KBM-7 (cell line): ENCODE data around the gene HNRNPA2B1.
A peak's percentile ranks its signal among the peaks of the same experiment; 100 is the strongest.
"Not testable (repeated sequence)": the region's sequence is repeated elsewhere in the genome, so short reads cannot be mapped to it uniquely, and the experiment has no call there.

ENCODE experiments used
- DNase-seq: peaks from one replicate; pipeline ENCODE4 v3.0.0-alpha.2; 2015
- in situ Hi-C: fragments of 300-500 bp; cut with MboI; formaldehyde crosslinking; loops from 2 replicates; pipeline ENCODE4 v1.14.3; 2020; ENCODE audit warnings: low sequenced_read_pairs, low pct_unique_long_range_greater_than_20kb, mixed read lengths

HNRNPA2B1 gene

DNA sequence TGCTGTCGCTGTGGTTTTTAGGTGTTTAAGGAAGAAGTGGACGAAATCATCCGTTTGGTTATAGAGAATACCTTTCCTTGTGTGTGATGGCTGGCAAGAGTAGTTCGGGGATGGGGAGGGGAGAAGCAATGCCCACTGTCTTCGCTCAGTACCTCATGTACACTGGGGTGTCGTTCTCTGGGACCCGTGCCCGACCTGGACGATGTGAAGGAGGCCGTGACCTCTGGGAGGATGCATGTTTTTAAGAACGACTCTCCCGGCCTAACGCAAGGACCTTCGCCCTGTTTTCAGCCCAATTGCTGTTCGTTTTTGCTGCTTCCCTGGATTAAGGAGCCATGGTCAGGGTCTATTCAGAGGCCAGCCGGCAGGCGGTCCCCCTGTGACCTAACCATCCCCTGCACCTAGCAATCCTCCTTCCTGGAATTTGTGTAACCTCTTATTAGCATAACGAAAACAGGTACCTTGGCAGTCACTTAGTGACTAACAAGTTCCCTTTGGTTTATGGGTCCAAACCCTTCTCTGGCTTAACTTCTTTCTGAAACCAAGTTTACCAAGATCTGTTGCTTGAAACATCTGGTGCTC, 47.2 kb downstream of the HNRNPA2B1 start:
- in situ Hi-C loops = no loop called here
- DNase-seq = peak; percentile 35

GRCh38 chr7:26152782-26153240, 47.7 kb downstream of the HNRNPA2B1 start:
- in situ Hi-C loops, DNase-seq: not testable (repeated sequence)

DNA sequence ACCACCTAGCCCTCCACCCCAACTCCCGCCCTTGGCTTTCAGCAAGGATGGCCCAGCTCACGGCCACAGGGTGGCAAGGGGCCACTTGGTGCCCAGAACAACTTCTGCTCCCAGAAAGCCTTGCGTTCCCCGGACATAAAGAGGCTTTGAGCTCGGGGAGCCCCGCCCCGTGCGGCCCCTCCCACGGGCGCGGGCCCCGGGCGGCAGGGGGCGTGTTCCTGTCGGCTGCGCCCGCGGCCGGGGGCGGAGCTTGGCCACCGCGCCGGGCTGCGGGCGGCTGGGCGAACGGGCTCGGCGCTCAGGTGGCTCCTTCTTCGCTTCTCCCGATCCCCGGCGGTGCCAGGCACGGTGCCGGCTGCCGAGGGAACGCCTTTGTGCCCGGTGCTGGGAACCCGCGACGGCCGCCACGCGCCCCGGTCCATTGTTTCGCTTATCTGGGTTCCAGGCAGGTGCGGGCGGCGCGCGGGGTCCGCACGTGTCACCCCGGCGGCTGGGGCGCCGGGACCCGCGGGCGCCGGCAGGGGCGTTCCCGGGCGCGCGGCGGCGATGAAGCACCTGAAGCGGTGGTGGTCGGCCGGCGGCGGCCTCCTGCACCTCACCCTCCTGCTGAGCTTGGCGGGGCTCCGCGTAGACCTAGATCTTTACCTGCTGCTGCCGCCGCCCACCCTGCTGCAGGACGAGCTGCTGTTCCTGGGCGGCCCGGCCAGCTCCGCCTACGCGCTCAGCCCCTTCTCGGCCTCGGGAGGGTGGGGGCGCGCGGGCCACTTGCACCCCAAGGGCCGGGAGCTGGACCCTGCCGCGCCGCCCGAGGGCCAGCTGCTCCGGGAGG, 48.4 kb downstream of the HNRNPA2B1 start, which contains the start of gene NFE2L3:
NFE2L3 (plus strand) TSS at position 246 of the 829 bp plus-strand sequence; CDS start at position 547, 301 bp downstream.
- peak; percentile 85 for DNase-seq

DNA sequence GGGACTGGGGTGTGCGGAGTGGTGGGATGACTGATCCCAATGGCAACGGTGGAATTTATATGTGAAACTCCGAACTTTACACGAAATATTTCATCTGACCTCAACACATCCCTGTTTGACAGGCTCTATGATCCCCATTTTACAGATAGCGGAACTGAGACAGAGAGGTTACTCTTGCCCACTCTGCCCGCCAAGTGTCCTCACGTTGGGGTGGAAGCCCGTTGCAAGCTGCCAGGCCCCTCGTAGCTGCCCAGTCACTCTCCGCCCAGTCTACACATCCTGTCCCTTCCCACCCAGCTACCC, 48.9 kb downstream of the HNRNPA2B1 start:
- no peak for DNase-seq
- in situ Hi-C loops = no loop called here

More for the DNA sequence above, 48.4 kb downstream of the HNRNPA2B1 start, which contains the start of gene NFE2L3:
- in situ Hi-C loops = no loop called here

DNA sequence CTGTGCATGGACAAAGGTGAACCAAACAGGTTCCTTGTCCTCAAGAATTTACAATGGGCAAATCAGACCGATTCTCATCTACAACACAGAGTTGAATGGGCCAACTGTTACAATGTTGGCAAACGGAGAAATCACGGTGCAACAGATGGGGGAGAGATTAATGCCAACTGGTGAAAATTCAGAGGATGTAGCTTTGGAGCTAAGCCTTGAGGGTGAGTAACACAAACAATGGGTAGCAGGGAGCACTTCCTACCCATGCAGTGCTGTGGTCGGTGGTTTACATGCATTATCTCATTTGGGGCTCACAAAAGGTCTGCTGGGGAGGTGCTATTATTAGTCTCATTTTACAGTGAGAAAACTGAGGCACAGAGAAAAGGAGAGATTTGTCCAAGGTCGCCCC, 49.5 kb downstream of the HNRNPA2B1 start:
- DNase-seq = no peak

DNA sequence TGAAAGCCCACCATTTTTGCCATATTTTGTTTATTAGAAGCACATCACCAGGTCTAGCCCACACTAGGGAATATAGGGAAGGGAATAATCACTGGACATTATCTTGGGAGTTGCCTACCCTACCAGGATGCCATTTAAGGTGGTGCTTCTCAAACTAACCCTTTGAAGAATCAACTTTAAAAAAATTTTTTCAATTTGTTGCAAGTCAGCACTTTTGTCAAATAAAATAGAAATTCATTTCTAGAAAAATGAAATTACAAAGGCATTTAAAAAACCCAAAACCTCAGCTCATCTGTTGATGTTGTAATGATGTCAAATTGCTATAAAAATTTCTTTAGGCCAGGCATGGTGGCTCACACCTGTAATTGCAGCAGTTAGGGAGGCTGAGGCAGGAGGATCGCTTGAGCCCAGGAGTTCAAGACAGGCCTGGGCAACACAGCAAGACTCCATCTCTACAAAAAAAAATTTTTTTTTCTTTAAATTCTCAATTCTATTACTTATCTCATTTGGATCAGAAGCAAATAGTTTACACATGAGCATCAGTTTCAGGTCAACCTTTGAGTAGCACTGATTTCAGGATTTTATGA, 51.1 kb downstream of the HNRNPA2B1 start:
- in situ Hi-C loops = no loop called here

More for the DNA sequence above, 49.5 kb downstream of the HNRNPA2B1 start:
- in situ Hi-C loops = no loop called here

DNA sequence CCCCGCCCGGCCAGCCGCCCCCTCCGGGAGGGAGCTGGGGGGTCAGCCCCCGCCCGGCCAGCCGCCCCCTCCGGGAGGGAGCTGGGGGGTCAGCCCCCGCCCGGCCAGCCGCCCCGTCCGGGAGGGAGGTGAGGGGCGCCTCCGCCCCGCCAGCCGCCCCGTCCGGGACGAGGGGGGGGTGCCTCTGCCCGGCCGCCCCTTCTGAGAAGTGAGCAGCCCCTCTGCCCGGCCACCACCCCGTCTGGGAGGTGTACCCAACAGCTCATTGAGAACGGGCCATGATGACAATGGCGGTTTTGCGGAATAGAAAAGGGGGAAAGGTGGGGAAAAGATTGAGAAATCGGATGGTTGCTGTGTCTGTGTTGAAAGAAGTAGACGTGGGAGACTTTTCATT, 52.2 kb downstream of the HNRNPA2B1 start:
- DNase-seq, in situ Hi-C loops: not testable (repeated sequence)

More for the DNA sequence above, 51.1 kb downstream of the HNRNPA2B1 start:
- no peak for DNase-seq

GRCh38 chr7:26147646-26148306, 52.8 kb downstream of the HNRNPA2B1 start:
- in situ Hi-C loops, DNase-seq: not testable (repeated sequence)

DNA sequence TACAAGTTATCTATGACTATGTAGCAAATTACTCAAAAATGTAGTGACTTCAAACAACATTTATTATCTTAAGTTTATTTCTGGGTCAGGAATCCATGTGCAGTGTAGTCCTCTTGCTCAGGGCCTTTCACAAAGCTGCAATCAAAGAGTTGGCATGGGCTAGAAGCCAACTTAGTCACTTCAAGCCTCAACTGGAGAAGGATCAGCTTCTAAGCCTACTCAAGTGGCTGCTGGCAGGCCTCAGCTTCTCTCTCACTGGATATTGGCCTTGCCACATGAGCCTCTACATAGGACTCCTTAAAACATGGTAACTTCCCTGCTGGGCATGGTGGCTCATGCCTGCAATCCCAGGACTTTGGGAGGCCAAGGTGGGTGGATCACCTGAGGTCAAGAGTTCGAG, 53.5 kb downstream of the HNRNPA2B1 start:
- in situ Hi-C loops = no loop called here

DNA sequence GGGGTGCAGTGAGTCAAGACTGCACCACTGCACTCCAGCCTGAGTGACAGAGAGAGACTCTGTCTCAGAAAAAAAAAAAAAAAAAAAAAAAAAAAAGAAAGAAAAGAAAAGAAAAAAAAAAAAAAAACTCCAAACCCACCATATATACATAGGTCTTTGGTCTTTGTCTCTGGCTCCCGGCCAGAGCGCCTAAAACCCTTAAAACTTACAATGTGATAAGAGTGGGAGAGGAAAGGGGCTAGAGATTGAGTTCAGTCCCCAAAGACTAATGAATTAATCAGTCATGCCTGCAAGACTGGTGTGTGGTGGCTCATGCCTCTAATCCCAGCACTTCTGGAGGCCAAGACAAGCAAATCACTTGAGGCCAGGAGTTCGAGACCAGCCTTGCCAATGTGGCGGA, 55.3 kb downstream of the HNRNPA2B1 start:
- DNase-seq = no peak

More for the DNA sequence above, 53.5 kb downstream of the HNRNPA2B1 start:
- no peak for DNase-seq

GRCh38 chr7:26144184-26145080, 56.1 kb downstream of the HNRNPA2B1 start:
- DNase-seq = no peak
- in situ Hi-C loops = no loop called here

More for the DNA sequence above, 55.3 kb downstream of the HNRNPA2B1 start:
- in situ Hi-C loops = no loop called here

GRCh38 chr7:26143298-26144048, 57.1 kb downstream of the HNRNPA2B1 start:
- in situ Hi-C loops = no loop called here
- DNase-seq = no peak

- DNase-seq = no peak
- in situ Hi-C loops = no loop called here
Observed at GRCh38 chr7:26141077-26141476, 59.5 kb downstream of the HNRNPA2B1 start.

GRCh38 chr7:26140380-26140779, 60.2 kb downstream of the HNRNPA2B1 start:
- in situ Hi-C loops = no loop called here
- DNase-seq = no peak
